Measurements from ENCODE around the gene BHLHA15.
"Not testable (repeated sequence)": the region's sequence is repeated elsewhere in the genome, so short reads cannot be mapped to it uniquely, and the experiment has no call there.

BHLHA15 gene

DNA sequence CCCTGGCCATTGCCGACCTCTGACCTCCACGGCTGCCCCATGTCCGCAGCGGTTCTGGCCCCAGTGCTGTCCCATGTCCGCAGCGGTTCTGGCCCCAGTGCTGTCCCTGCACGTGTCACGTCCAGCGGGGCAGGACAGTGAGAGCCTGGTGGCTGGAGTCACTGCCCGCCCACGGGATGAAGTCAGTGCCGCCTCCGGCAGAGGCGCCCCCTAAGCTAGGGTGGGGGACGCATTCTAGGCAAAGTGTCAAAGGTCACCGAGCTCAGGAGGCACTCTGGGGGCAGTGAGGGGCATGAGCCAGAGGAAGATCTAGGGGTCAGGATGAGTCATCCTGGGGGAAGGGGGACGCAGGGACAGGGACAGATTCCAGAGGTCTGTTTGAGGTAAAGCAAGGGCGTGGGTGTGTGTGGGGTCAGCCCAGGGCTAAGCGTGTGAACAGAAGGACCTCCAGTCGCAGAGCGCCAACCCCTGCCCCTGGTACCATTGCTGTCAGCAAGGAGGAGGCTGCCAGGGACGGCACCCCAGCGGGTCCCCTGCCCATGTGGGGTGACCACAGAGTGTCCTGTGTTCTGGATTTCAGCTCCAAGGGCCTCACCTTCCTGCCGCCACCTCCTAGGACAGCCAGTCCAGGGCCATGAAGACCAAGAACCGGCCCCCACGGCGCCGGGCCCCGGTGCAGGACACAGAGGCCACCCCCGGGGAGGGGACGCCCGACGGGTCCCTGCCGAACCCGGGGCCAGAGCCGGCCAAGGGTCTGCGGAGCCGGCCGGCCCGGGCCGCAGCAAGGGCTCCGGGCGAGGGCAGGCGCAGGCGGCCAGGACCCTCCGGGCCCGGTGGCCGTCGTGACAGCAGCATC, 665 bp downstream of the BHLHA15 start:
- DNase-seq = no peak

DNA sequence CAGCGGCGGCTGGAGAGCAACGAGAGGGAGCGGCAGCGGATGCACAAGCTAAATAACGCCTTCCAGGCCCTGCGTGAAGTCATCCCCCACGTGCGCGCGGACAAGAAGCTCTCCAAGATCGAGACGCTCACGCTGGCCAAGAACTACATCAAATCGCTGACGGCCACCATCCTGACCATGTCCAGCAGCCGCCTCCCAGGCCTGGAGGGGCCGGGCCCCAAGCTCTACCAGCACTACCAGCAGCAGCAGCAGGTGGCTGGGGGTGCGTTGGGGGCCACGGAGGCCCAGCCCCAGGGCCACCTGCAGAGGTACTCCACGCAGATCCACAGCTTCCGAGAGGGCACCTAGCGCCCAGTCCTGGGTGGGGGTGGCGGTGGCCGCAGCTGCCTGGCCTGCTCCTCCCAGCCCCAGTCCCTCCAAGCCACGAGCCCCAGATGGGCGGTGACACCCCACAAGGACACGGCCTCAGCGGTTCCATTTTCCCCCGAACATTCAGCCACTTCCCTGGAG, 1.3 kb downstream of the BHLHA15 start:
- DNase-seq = no peak

- DNase-seq = no peak
These were observed 2.2 kb downstream of the BHLHA15 start for GRCh38 chr7:98213296-98213887.

DNA sequence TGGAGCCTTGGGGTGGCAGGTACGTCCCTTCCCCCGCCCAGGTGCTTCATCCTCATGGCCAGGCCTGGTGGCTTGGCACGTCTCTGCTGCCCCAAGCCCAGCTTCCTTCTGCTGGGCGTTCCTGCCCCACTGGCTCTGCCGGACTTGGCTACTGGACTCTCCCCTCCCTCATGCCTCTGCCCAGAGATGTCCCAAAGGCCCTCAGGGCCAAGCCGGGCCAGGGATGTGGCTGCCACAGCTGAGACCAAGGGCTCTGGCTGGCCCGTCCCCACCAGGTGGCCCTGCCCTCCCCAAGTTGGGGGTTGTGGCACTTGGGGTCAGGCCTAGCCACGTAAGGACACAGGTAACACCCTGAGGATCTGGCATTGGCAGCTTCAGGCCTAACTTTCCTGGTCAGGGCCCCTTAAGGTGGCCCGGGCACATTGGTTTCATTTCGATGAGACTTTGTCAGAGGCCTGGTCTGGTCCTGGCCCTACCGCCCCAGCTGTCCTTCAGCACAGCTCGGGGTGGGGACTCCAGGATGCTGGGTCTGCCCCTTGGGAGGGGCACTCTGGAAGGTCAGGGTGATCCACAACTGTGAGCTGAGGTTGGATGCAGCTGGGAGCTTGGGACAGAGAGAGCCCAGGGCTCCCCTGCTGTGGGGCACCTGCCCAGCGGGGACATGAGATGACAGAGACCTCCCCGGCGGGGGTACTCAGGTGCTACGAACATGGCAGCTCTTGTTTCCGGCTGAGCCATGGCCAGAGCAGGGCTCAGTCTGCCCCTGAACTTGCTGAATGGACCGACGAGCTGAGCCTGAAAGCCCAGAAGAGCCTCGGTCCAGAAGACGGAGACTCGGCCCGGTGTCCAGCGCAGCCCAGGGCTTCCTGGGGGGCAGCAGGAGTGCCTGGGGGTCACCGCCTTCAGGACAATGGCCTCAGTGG, 2.9 kb downstream of the BHLHA15 start:
- DNase-seq = no peak

DNA sequence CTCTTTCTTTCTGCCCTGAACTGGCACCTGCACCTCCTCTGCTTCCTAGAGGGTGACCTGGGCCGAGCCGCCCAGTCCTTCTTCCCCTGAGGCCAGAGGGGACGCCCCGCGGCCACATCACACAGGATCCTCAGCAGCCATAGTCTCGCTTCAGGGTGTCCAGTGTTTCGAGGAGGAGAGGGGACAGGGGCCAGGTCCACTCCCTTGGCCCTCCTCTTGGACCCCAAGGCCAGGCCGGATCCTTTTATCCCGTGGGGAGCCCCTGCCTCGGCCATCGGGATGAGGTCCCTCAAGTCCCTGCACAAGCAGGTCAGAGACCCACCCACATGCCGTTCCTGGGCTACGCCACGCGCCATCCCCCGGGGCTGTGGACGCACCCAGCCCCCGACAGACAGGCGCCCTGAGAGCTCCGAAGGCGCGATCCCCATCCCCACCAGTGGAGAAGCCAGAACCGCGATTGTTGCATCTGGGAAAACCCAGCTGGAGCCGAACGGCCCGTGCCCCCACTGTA, 3.6 kb downstream of the BHLHA15 start:
- no peak for DNase-seq

GRCh38 chr7:98215561-98216495, 4.6 kb downstream of the BHLHA15 start:
- DNase-seq = no peak

DNA sequence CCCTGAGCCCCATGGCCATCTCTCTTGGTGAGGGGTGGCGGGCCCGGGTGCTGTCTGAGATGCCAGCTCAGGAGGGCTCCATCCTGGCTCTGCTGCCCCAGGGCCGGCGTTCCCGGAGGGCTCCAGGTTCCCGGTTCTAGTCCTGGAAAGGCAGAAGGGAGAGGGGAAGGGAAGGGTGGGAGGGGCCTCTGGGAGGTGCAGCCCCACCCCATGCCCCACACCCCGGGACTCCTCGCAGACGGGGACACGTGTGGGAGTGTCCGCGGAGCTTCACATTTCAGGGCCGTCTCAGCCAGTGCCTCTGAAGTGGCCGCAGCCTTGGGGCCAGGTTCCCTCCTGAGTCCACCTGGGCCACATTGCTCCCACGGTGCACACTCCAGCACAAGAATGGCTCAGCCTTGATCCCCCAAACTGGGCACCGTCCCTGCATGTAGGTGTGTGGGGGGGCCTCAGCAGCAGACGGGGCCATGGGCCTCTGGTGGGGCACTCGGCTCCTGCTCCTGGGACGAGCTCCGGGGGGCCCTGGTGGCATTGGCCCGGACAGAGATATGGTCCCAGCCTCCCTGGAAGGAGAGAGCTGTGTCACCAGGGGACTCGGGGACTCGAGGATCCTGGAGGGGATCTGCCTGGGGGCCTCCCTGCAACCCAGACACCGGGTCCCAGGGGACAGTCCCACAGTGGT, 5.8 kb downstream of the BHLHA15 start:
- no peak for DNase-seq

DNA sequence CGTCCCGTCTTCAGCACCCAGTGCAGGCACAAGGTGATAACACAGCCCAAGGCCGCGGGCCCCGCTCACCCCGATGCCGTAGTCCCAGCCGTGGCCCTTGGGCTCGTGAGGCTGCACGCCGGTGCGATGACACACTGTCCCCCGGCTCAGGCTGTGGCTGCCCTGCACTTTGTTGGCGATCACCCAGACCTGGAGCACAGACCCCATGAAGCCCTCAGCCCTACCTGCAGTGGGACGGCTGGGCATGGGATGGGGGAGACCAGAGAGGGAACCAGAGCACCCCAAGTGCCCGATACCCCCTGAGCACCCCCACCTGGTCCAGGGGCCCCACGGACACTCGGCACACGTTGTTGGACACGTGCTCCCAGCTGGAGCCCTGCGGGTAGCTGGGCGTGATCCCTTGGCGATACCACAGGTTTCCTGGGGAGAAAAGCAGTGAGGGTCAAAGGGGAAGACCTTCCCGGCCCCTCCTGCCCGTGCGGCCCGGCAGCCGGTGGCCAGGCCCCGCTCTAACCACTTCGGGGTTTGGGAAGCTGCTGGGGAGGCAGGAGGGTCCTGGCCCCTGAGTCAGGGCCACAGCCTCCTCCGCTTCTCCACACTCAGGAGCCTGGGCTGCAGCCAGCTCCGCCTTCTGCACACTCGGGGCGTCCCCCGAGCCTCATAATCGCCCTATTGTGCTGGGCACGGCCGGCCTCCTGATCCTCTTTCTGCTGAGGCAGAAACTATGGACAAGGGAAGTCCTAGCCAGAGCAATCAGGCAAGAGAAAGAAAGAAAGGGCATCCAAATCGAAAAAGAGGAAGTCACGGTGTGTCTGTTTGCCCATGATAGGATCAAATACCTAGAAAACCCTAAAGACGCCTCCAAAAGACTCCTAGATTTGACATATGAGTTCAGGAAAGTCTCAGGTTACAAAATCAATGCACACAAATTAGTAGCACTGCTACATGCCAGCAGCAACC, 6.7 kb downstream of the BHLHA15 start:
- DNase-seq = no peak

DNA sequence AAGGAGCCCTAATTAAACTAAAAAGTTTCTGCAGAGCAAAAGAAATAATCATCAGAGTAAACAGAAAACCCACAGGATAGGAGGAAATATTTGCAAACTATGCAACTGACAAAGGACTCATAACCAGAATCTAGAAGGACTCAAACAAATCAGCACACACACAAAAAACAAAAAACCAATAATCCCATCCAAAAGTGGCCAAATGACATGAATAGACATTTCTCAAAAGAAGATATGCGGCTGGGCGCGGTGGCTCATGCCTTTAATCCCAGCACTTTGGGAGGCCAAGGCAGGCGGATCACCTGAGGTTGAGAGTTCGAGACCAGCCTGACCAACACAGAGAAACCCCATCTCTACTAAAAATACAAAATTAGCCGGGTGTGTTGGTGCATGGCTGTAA, 8.1 kb downstream of the BHLHA15 start:
- not testable (repeated sequence) for DNase-seq

DNA sequence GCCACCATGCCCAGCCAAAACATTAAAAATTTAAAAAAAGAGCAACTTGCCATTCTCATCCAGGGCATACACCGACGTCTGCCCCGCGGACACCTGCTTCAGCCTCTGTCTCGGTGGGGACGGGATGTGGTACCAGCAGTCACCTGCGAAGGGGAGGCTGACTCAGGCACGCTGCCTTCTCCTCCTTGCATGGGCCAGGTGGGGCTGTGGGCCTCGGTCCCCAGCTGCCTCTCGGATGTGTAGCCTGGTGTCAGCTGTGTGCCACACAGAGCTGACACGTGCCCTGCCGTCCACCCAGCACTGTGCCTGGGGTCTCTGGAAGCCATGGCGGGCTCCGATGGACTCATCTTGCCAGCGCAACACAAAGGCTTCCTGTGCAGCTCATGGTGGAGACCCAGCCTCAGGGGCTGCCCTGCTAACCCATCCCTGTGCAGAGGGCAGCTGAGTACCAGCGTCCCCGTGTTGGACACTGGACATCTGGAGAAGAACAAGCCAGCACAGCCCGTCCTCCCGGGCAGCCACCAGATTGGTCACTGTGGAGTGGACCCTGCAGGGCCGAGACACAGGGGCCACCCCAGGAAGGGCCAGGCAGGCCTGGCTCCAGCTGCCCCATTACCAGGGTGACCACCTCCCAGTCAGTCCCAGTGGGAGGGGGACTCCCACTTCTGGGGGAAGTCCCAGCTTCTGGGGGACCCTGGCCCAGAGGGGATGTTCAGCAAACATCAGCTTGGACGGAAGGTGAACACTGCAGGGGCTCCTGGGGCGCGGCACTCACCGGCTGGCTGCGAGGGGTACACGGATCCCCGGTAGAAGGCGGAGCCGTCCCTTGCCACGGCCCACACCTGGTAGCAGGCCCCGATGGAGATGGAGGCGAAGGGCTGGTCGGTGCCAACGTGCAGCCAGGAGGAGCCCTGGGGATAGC, 10.6 kb downstream of the BHLHA15 start:
- DNase-seq = no peak

DNA sequence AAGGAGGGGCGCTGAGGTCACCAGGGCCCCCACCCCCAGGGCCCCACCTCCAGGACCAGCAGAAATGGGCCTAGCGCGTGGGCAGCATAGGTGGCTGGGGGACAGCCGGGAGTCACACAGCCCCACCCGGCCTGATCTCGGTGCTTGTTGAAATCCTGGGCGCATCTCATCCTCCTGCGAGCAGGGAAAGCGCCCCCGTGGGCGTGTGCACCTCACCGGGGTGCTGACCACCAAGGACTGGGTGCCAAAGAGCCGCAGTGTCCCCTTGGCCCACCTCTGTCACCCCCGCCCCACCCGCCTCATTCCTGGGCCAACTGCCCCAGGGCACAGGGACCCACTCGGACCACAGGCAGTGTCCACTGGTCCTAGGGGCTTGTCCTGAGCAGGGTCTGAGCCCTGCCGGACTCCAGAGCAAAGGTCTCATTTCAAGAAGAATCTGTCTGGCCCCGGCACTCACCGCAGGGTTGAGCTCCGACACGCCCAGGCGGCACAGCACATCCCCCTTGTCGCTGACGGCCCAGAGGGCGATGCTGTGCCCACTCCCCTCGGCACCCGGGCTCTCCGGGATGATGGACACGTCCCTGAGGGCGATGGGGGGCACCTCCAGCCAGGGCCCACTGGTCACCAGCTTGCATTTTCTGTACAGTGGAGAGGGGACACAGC, 11.4 kb downstream of the BHLHA15 start:
- DNase-seq = no peak

- DNase-seq = no peak
These were observed 12.2 kb downstream of the BHLHA15 start for GRCh38 chr7:98223351-98223897.

DNA sequence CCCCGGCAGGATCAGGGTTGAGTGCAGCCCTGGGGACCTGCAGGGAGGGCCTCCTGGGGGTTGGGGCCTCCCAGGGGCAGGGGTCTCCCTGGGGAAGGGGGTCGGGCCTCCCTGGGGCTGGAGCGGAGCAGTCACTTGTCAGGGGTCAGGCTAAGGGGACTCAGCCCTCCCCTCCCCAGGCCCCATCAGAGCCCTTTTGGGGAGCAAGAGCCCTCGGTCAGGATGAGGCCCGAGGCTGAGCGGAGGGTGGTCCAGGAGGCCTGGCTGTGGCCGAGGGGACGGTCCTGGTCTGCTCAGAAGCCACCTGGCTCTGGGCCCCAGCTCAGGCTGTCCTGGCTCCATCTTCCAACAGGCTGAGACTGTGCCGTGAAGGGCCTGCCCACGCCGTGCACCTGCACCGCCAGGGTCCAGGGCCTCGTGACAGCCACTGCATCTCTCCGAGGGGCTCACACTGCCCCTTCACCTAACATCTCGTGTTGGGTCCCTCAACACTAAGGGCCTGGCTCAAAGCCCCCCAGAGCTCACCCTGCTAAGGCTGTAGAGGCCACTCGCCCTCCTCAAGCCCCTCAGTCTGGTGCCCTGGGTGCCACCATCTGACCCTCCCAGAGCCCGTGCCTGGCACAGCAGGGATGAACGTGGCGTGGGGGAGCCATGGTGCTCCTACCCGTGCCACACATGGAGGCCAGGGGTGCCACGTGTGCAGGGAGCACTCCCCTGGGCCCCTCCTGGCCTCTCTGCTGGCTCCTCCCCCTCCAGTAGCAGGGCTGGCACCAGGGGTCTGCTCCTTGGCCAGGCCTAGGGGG, 12.9 kb downstream of the BHLHA15 start:
- no peak for DNase-seq

- no peak for DNase-seq
These were observed 13.5 kb downstream of the BHLHA15 start for GRCh38 chr7:98224701-98225181.

DNA sequence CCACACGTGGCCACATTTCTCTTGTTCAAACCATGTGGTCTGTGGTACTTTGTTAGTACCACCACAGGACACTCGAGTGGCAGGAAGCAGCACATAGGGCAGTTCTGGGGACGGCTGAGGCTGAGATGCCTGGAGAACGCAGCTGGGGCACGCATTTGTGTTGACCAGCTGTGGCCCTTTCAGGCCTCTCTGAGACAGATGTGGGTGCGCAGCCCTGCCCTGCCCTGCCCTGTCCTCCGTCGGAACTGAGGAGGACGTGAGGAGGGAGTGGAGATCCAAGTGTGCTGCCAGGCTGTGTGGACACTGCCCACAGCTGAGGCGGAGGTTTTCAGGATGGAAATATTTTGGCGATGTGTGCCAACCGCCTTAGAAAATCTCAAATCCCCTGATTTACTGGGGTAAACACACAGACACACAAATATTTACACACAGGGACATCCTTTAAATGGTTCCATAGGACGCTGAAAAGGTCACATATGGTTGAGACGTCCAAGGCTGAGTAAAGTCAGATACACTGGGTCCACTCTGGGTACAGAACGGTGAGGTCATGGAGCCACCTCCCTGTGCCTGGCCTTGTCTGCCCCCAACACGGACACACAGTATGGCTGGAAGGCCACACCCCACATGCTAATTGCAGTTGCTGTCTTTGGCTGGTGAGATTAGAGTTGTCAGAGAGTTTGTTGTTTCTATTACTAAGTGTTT, 14.8 kb downstream of the BHLHA15 start:
- no peak for DNase-seq

DNA sequence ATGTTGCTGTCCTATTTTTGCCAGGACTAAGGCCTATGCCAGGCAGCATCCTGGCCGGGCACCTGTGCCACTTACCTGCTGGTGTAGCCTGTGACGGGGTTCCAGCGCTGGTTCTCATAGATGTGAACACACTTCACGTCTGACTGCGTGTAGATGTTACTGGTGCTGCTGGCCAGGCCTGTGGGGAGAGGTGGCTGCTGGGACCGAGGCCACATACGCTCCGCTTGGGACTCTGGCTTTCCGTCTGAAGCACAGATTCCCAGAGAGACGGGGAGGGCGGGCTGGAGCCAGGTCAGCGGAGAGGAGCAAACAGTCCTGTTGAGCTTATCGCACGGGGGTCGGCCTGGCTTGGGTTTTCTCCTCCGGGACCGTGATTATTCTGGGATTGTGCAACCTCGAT, 16.7 kb downstream of the BHLHA15 start:
- no peak for DNase-seq
